ENCODE data around the gene SLC49A3. TPM values are rescaled to one million over a fixed set of nuclear protein-coding genes. Genes with fewer than 3 reads are reported as not detected.

Gene SLC49A3
- total and polyA plus RNA-seq, 10 of the 15 experiments (the other 5 are each of a cell fraction or from before 2014, with no cell fraction given): 0.09 to 0.85 (median 0.18) TPM; not detected in 4

- intact Hi-C loops (cut with micrococcal nuclease; ENCODE audit: unreplicated experiment) (no loop called here), in situ Hi-C loops (cut with MboI) (no loop called here)
- Histone ChIP-seq H3K27me3 (replicated peaks in 1 of 2; ENCODE audit: control insufficient read depth in 2 of 2, insufficient read depth in 2 of 2, low read length in 1 of 2) (no peaks in the 10 kb centered on the region), H4K20me1 (ENCODE audit: control insufficient read depth, insufficient read depth) (no peaks in the 10 kb centered on the region), H3K27ac (ENCODE audit: control insufficient read depth, insufficient read depth) (no peak overlapping the region), H3K4me2 (ENCODE audit: control insufficient read depth, insufficient read depth) (no peak overlapping the region), H3K36me3 (ENCODE audit: control insufficient read depth in 2 of 2, insufficient read depth in 2 of 2, low read length in 1 of 2) (peaks cover 4 to 6% of the 10 kb centered on the region in 2 experiments), H3K4me1 (ENCODE audit: control insufficient read depth, insufficient read depth, low read length) (no peaks in the 10 kb centered on the region), H3K9ac (ENCODE audit: control insufficient read depth, insufficient read depth, low read length) (no peak overlapping the region), H3K9me3 (replicated peaks; ENCODE audit: control insufficient read depth, insufficient read depth, low read length) (no peaks in the 10 kb centered on the region; the same call in 2 of the 3 replicates), H2AFZ (ENCODE audit: control insufficient read depth, low read depth, low read length) (no peak overlapping the region), H3K79me2 (ENCODE audit: control insufficient read depth, insufficient read depth, low read length) (peaks cover 3% of the 10 kb centered on the region), H3K4me3 (no peak overlapping the region)
- ChIA-PET POLR2A (no interaction called here), CTCF (no interaction called here), RAD21 (ENCODE audit: unreplicated experiment) (no interaction called here), SMC1A (ENCODE audit: uncharacterized antibody, unreplicated experiment) (no interaction called here)
- no peak for DNase-seq (ENCODE audit: low read depth, low spot score)
- FAIRE-seq: no peak
- no TSS peak for BruUV-seq (replicated peaks)
- 69% methylated on average over 10 of the region's 10 CpGs for WGBS (ENCODE audit: insufficient coverage, insufficient replicate concordance, low lambda C conversion rate, missing lambda C conversion rate)
- ATAC-seq: no peak
- TF ChIP-seq CTCF (IDR thresholded peaks at IDR 0.05 in 2 of 3, conservative IDR thresholded peaks at IDR 0.05 in 1 of 3; ENCODE audit: control insufficient read depth in 2 of 3, extremely low read depth in 1 of 3, insufficient read depth in 1 of 3, low read depth in 3 of 3, low read length in 3 of 3): no peak
- TF ChIP-seq E2F8 (IDR thresholded peaks at IDR 0.05; ENCODE audit: low read depth, partially characterized antibody): no peak
- TF ChIP-seq PBX3 (IDR thresholded peaks at IDR 0.05; ENCODE audit: insufficient replicate concordance, low read depth, low read length): no peak
- TF ChIP-seq EGR1 (IDR thresholded peaks at IDR 0.05; ENCODE audit: borderline replicate concordance in 1 of 2, low read depth in 2 of 2, low read length in 2 of 2): no peak
- no peak for TF ChIP-seq FOXM1 (IDR thresholded peaks at IDR 0.05; ENCODE audit: low read depth, low read length)
- TF ChIP-seq POLR2AphosphoS2 (IDR thresholded peaks at IDR 0.05; ENCODE audit: low read depth, low read length): no peak
- TF ChIP-seq CEBPZ (IDR thresholded peaks at IDR 0.05; ENCODE audit: low read depth, low read length): no peak
- TF ChIP-seq SMAD5 (IDR thresholded peaks at IDR 0.05; ENCODE audit: low read depth): no peak
- no peak for TF ChIP-seq CREB1 (IDR thresholded peaks at IDR 0.05; ENCODE audit: low read depth)
- TF ChIP-seq POLR2AphosphoS5 (IDR thresholded peaks at IDR 0.05; ENCODE audit: low read length): no peak
- TF ChIP-seq MYC (IDR thresholded peaks at IDR 0.05; ENCODE audit: insufficient read depth, insufficient read length, insufficient replicate concordance, low read length, severe bottlenecking): no peak
- TF ChIP-seq IRF5 (IDR thresholded peaks at IDR 0.05; ENCODE audit: borderline replicate concordance): no peak
Observed at GRCh38 chr4:667545-667925, 21.4 kb downstream of the SLC49A3 start.

Measured in GM12878 (cell line).